Measurements from ENCODE around the gene LTBP1.
A peak's percentile ranks its signal among the peaks of the same experiment; 100 is the strongest.

LTBP1 gene

GRCh38 chr2:33278245-33278943 is 331.6 kb downstream of the LTBP1 start:
- Mint-ChIP-seq H3K27ac (peak overlapping the region in 2 of 3 experiments; percentile 21 to 75), H3K4me3 (no peak overlapping the region), H3K9me3 (no peaks in the 10 kb centered on the region), H3K4me1 (peaks cover 27% of the 10 kb centered on the region), H3K36me3 (ENCODE audit: low read depth) (peaks cover 42% of the 10 kb centered on the region), H3K27me3 (ENCODE audit: low read depth) (no peaks in the 10 kb centered on the region)
- TF ChIP-seq CTCF (IDR thresholded peaks at IDR 0.05; ENCODE audit: unreplicated experiment in 3 of 3) = no peak

DNA sequence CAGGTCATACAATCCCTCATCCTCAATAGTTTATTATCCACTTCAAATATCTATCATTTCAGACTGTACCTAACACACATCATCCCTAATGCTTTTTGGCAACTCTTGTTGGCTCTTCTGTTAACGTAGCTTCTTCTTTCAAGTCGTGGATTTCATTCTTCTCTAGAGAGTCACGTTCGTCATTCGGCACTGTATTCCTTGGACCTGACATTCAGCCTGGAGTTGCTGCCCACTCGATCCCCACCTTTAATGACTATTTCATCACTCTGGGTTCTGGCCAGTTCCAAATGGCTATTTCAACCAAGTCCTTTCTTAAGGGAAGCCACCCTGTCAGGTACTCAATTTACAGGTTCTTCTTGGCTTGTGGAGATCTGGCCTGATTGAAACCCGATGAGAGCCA is 337.5 kb downstream of the LTBP1 start:
- Mint-ChIP-seq H3K4me3 (no peak overlapping the region), H3K9me3 (no peaks in the 10 kb centered on the region), H3K36me3 (ENCODE audit: low read depth) (peaks cover 53% of the 10 kb centered on the region), H3K4me1 (peaks cover 11% of the 10 kb centered on the region), H3K27ac (peak overlapping the region in 1 of 3 experiments; percentile 13), H3K27me3 (ENCODE audit: low read depth) (no peaks in the 10 kb centered on the region)
- TF ChIP-seq CTCF (IDR thresholded peaks at IDR 0.05; ENCODE audit: unreplicated experiment in 3 of 3) = no peak

- no peaks in the 10 kb centered on the region for H3K9me3 Mint-ChIP-seq
- peak overlapping the region in 1 of 3 experiments; percentile 8 for H3K27ac Mint-ChIP-seq
- TF ChIP-seq CTCF (IDR thresholded peaks at IDR 0.05; ENCODE audit: unreplicated experiment in 3 of 3) = no peak
- H3K4me1 Mint-ChIP-seq = peaks cover 33% of the 10 kb centered on the region
- no peaks in the 10 kb centered on the region for H3K27me3 Mint-ChIP-seq (ENCODE audit: low read depth)
- no peak overlapping the region for H3K4me3 Mint-ChIP-seq
- peaks cover 45% of the 10 kb centered on the region for H3K36me3 Mint-ChIP-seq (ENCODE audit: low read depth)
Measured at GRCh38 chr2:33287507-33288005, 340.8 kb downstream of the LTBP1 start.

DNA sequence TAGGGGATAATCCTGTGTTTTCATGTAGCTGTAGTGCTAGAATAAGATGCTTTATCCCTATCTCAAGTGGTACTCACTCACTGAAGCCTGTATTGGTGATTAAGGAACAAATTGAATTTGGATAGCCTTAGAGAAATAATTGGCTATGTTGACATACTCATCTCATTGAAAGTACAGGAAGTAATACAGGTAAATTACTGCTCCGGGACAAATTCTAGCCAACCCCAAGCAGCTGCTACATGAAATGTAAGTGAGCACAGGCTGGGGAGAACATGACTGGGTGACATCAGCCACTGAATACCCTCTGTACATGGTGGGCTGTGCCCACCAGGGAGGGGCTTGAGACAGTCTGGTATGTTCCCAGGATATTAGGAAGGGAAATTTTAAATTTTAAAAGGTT is 341.3 kb downstream of the LTBP1 start:
- Mint-ChIP-seq H3K4me1 (peaks cover 33% of the 10 kb centered on the region), H3K27ac (peak overlapping the region in 2 of 3 experiments; percentile 8 to 45), H3K9me3 (no peaks in the 10 kb centered on the region), H3K27me3 (ENCODE audit: low read depth) (no peaks in the 10 kb centered on the region), H3K36me3 (ENCODE audit: low read depth) (peaks cover 48% of the 10 kb centered on the region), H3K4me3 (no peak overlapping the region)
- no peak for TF ChIP-seq CTCF (IDR thresholded peaks at IDR 0.05; ENCODE audit: unreplicated experiment in 3 of 3)

DNA sequence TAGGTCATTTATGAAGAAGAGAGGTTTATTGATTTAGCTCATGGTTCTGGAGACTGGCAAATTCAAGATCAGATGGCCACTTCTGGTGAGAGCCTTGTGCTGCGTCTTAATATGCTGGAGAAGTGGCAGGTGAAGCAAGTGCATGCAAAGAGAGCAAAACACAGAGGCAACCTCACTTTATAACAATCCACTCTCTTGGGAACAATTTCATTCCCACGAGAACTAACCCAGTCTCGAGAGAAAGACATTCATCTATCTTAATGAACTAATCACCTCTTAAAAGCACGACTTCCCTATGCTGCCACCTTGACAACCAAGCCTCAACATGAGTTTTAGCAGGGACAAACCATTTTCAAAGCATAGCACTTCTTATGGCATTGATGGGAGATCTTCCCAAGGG is 343.2 kb downstream of the LTBP1 start:
- Mint-ChIP-seq H3K27me3 (ENCODE audit: low read depth) (no peaks in the 10 kb centered on the region), H3K4me3 (no peak overlapping the region)

More for the DNA sequence above, 343.2 kb downstream of the LTBP1 start:
- Mint-ChIP-seq H3K36me3 (ENCODE audit: low read depth) (peaks cover 39% of the 10 kb centered on the region), H3K27ac (peak overlapping the region; percentile 69 to 88 (median 80)), H3K9me3 (no peaks in the 10 kb centered on the region), H3K4me1 (peaks cover 29% of the 10 kb centered on the region)
- no peak for TF ChIP-seq CTCF (IDR thresholded peaks at IDR 0.05; ENCODE audit: unreplicated experiment in 3 of 3)

All from nephron (organoid).